Stimulated activated CD4-positive, alpha-beta T cell treated with anti-CD3 and anti-CD28 coated beads, Interleukin-15, amount 100 ng/mL, for 24 hours (primary cell): Measurements from ENCODE around the gene CC2D2B.
"Not testable (repeated sequence)": the region's sequence is repeated elsewhere in the genome, so short reads cannot be mapped to it uniquely, and the experiment has no call there.

Experiments used
- DNase-seq: peaks from one replicate; pipeline ENCODE4 v3.0.0-alpha.2; 2020

CC2D2B gene

DNA sequence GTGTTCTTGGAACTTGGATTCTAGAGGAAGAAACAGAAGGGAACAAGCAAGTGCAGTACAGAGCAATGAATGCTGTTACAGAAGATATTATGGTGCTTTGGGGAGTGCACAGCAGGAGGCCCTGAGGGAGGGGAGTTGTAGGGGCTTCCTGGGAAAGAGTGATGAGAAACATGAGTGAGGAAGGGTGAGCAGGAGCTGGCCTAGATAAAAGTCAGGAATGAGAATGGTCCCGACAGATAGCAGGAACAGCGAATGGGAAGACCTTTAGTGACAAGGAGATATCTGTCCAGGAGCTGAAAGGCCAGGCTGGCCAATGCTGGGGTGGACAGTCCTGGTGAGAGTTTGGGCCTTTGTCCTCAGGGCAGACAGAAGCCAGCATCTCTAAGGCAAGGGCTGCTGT is 115.0 kb downstream of the CC2D2B start:
- DNase-seq: no peak

DNA sequence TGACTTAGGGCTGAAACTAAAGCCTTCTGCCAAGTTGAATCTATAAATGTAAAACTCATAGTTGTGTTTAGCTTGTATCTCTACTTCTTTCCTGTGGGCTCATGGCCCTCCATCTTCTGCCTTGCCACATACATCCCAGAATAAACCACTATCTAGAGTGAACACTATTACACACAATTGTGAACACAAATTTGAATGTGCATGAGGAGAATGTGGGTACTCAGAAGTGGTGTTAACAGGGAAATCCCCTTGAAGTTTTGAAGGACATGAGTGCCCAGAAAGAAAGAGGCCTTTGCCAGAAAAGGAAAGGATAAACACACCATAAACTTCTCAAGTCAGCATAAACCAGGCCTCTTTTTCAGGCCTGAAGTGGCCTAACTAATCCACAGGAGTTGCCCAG is 115.4 kb downstream of the CC2D2B start:
- DNase-seq: no peak

DNA sequence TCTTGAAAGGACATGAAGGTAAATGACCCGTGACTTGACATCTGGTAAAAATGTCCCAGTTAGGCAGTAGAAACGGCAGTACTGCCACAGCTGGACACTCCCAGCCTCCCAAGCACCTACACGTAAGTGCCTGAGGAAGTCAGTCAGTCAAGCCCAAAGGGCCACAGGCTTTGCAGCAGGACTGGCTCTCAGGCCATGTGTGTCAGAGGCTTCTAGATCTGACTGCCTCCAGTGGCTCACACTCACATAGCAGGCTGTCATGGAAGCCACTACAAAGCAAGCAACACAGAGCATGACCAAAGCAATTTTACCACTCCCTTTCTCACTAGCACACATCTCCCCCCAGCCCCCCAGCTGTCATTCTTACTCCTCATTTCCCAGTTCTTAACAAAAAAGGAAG is 117.8 kb downstream of the CC2D2B start:
- DNase-seq: no peak

DNA sequence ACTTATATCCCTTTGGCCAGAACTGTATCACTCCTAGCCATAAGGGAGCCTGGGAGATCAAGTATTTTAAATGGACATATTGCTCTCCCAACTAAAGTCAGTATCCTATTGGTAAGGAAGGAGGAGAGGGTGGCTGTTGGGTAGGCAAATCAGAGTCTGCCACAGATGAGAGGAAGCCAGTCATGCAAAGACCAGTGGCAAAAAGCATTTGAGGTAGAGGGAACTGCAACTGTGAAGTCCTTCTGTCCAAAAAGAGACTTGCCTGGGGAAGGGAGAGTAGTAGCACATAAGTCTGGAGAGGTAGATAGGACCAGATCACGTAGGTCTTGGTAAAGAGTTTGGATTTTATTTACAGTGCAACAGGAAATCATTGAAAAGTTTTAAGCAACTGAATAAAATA is 126.8 kb downstream of the CC2D2B start:
- no peak for DNase-seq

DNA sequence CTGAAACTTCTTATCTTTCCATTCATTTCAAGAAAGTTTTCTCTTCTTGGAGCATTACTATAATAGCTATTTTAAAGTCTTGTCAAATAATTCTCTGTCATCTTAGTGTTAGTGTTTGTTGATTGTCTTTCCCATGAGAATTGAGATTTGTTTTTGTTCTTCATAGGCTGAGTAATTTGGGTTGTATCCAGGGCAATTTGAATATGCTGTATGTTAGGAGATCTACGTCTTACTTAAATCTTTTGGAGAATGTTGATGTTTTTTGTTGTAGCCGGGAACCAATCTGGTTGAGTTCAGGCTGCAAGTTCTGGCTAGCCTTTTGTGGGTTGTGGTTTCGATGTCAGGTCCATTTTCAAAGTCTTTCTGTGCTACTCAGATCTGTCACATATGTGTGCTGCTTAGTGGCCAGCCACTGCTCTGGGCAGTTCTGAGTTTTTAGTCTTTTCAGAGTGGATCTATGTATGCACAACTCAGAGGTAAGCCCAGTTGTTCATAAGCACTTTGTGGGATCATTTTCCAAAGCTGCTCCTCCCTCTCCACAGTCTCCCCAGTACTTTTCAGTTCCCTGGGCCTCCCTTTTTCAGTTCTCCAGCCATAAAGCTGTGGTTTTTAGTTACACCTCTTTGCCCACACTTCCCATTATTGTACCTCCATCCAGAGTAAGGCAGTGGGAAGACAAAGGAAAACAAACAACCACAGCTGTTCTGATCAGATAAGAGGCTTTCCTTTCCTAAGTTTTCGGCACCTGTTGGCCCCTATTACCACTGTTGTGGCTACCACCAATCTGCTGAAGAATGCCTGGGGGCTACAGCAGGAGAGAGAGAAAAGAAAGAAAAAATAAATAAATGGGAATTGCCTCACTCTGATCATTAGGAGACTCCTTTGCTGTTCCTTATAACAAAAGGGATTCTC is 131.0 kb downstream of the CC2D2B start:
- no peak for DNase-seq

DNA sequence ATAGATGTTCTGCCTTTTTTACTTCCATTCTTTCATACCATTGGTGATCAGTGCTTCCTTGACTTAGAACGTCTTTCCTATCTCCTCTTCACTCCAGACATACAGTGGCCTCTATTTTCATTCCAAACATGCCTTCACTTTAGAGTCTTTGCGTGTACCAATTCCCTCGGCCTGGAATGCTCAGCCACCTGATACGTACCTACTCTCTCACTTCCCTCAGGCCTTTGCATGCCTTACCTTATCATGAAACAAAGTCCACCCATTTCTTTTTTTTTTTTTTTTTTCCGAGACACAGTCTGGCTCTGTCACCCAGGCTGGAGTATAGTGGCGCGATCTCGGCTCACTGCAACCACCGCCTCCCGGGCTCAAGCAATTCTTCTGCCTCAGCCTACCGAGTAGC is 133.4 kb downstream of the CC2D2B start:
- DNase-seq: no peak

DNA sequence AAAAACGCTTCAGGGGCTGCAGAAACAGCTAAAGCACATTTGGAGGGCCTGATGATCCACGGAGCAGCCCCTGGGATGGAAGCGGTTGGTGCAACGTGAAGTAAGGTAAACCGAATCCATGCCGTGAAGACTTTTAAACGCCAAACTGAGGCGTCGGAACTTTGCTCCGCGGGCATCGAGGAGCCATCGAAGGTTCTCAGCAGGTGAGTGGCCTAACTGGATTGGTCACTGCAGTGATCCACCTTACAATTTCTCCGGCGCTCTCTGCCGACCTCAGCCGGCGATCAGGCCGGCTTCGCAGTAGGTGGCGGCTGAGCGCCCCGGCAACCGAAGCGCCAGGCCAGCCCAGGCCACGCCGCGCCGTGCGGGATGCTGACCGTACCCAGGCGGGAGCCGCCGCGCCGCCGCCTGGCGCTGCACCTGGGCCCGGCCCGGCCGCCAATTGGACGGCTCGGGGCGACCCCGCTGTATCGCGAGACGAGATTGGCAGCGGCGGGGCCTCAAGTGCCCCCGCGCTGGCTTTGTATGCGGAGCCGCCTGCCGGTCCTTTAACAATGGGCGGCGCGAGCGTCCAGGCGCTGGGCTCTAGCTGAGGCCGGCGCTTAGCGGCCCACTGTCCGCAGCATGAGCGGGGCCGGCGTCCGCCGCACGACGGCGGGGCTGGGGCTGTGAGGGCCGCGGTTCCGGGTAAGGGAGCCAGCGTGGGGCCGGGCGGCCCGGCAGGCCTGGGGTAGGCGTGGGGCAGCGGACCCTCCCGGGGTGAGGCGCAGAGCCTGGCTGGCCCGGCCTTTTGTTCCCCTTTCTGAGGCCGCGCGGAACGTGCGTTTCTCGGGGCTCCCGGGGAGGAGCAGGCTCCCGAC is 135.5 kb downstream of the CC2D2B start, which contains the start of gene CCNJ:
TSS of gene CCNJ (plus strand) at position 551 of the 860 bp plus-strand sequence. CDS start 811 bp downstream, outside the sequence.
- DNase-seq: peak; percentile 89

DNA sequence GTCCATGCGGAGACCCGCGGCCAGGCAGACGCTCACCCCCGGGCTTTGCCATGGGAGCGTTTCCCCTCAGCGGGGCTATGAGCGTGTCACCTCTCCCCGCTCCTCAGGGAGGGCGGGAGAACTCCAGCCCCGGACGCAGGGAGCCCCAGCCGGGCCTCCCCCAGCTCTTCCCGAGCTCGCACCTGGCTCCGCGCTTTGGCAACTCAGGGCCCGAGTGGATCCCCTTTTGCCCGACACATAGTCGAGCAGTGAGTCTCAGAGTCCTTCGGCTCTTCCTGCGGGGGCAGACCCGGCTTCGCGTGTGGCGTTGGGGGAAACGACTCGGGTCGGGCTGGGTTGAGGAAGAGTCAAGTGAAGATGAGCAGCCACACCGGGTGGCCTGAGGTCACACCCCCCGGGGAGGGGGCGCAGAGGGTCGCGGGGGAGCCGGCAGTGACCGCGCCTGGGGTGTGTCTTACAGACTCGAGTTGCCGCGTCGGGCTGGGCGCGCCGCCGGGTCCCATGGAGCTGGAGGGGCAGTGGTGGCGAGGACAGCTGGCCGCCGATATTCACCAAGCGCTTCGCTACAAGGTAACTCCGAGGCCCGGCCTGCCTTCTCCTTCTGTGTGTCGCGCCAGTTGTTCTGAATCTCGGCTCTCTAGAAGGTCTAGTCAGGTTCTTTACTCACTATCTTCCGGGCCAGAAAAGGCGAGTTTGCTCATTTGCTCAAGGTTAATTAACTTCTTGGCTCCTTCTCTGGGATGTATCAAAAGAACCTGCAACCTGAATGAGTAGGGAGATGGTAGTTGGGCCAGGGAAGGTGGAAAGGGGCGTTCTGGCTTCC is 136.3 kb downstream of the CC2D2B start:
- peak; percentile 63 for DNase-seq

DNA sequence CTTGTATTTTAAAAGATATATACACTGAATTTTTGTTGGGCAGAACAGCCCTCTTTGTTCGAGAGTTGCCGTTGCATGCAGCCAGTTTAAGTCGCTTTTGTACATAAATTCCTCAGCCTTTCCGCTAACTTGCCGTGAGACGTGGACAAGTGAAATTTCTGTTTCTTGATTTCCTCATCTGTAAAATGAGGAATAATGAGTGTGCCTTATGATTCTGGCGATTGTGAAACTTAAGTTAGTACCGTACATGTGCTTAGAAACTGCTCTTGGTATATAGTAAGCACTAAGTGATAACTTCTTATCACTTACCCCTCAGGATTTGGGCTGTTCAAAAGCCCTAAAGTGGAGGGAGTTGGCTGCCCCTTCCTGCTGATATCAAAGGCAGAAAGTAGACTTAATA is 137.0 kb downstream of the CC2D2B start:
- DNase-seq: no peak

DNA sequence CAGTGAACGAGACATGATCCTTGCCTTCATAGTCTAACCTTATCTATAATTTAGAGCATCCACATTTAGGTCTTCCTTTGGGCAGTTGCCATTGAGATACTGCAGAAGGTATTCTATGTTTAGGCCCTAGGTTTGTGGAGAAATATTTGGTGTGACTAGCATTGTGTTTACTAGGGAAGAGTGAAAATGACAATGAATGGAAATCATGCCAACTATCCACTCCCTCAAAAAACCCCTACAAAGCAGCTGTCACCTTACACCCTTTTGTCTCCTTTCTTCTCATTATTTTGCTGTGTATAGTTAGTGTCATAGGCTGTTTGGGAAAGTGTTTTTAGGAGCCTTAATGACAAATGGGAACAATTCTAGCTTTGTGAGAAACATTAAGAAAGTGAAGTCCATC is 138.8 kb downstream of the CC2D2B start:
- DNase-seq: no peak

DNA sequence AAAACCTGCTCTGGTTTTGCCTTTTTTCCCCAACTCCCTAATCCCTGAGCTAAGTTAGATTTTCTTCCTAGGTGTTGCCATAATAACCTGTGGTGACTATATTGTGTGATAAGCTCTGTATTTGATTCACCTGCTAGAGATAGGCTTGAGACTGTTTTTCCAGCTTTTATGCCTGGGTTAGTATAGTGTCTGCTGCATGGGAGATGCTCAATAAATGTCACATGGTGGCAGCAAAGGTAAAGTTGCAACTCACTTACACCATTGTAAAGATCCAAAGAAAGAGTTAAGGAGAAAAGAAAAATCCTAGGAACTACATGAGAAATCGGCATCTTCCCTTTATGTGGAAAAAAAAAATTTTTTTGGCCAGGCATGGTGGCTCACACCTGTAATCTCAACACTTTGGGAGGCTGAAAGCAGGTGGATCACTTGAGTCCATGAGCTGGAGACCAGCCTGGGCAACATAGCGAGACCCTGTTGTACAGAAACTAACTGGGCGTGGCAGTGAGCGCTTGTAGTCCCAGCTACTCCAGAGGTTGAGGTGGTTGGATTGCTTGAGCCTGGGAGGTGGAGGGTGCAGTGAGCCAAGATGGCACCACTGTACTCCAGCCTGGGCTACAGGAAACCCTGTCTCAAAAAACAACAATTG is 139.4 kb downstream of the CC2D2B start:
- no peak for DNase-seq

DNA sequence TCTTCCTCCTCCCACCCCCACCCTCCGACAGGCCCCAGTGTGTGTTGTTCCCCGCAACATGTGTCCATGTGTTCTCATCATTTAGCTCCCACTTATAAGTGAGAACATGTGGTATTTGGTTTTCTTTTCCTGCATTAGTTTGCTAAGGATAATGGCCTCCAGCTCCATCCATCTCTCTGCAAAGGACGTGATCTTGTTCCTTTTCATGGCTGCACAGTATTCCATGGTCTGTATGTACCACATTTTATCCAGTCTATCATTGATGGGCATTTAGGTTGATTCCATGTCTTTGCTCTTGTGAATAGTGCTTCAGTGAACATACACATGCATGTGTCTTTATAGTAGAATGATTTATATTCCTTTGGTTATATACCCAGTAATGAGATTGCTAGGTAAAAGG is 140.2 kb downstream of the CC2D2B start:
- DNase-seq: not testable (repeated sequence)

DNA sequence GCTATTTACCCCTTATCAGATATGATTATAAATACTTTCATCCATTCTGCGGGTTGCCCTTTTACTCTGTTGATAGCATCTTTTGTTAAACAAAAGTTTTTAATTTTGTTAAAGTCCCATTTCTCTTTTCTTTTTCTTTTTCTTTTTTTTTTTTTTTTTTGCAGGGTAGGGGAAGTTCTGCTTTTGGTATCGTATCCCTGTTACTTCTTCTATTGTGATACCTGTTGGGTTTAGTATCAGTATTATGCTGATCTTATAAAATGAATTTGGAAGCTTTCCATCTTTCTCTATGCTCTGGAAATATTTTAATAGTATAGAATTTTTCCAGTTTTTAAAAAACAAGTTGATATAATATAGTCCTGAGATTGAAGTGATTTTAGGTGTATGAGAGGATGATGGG is 141.6 kb downstream of the CC2D2B start:
- DNase-seq: no peak

DNA sequence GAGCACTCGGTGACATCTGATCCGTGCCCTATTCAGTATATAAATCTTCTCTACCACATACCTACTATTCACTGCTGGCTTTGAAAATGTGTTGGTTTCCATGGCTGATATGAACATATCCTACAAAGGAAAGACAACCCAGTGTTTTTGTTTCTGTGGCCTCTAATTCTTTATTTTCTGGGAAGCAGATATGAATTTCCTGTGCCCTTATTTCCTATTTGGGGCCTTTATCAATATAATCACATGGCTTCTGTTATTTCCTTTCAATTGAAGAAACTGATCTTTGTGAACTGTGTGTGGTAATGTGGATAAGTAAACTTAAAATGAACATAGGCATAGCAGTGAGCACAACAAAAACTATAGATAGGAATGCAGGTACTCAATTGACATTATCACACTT is 146.2 kb downstream of the CC2D2B start:
- no peak for DNase-seq

DNA sequence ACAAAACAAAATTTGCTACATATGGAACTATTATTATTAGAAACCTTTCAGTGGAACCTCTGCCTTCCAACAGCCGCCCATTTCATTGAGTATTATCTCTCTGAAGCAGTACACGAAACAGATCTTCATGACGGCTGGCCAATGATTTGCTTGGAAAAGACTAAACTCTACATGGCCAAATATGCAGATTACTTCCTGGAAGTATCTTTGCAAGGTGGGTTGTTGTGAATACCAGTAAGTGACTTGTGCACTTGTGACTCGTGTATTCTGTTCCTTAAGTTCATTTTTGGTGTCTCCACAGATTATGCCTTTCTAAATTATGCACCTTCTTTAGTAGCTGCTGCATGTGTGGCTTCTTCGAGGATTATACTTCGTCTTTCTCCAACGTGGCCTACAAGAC is 149.0 kb downstream of the CC2D2B start:
- DNase-seq: no peak

DNA sequence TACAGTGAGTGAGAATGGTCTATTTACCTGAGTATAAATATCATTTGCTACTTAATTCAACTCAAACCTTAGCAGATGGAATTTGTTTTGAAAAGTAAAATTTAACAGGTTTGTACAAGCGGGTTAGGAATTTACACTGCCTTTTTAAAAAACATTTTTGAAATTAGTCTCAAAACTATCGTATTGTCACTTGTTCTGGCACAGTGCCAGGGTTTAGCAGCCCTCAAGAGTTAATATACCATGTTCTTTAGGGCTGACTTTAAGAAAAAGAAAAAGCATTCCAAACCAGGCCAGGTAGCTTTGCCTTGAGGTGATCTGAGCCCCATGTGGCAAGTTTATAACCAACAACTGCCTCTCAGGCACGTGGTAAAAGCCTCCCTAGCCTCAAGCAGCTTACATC is 153.5 kb downstream of the CC2D2B start:
- no peak for DNase-seq

DNA sequence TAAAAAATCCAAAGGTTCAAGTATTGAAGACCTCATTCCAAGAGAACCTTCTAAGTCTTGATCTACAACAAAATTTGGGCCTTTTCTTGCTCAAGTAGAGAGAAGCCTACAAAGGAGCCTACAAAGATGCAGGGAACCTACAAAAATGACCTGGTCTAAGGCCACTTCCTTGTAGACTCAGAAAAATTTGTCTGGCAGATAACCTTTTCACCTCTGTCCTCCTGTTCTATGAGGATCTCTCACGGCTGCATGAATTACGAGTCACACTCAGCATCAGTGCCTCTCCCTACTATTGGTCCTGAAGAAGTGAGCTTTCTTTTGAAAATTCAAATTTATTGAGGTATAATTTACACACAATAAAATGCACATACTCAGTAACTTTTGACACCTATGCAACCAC is 164.9 kb downstream of the CC2D2B start:
- DNase-seq: no peak

DNA sequence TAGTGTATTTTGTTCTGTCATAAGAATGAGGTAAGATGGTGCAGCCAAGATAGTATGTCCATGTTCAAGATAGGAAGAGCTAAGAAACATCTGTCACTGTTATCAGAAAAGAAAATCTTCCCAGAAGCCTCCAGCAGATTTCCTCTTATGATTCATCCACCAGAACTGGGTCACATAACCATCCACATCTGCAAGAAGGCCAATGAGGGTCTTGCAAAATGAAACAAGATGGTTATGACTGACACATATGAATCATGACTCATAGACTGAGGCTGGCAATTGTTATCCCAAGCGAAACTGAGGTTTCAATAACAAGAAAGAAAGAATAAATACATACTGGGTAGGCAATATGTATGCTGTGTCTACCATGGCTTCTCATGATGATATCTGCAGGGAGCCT is 165.9 kb downstream of the CC2D2B start:
- peak; percentile 9 for DNase-seq

DNA sequence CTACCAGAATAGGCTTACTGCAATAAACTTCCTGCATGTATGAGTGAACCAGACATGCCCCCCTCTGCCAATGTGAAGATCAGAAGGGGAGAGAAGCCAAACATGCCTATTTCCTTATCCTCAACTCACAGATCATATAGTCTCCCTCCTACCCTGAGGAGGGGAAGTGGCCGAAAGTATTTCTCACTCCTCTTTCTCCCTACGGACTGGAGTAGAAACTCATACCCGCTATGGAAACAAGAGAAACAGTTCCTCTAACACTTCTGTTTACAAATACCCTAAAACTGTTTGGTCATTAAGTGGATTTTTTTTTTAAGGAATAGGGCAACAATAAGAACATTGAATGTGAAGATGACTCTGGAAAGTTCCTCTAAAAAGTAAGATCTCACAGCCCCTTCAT is 167.0 kb downstream of the CC2D2B start:
- DNase-seq: no peak

DNA sequence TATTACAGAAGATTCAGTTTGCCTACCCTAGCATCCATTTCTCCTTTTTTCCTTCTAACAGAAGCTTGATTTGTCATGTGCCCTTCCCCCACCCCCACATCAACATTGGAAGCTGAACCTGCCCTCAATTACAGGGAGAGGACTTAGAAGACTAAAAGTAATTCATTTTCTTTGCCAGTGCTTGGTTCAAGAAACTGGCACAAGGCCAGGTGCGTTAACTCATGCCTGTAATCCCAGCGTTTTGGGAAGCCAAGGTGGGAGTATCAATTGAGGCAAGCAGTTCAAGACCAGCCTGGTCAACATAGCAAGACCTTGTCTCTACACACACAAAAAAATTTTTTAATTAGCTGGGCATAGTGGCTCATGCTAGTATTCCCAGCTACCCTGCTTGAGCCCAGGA is 168.2 kb downstream of the CC2D2B start:
- no peak for DNase-seq

DNA sequence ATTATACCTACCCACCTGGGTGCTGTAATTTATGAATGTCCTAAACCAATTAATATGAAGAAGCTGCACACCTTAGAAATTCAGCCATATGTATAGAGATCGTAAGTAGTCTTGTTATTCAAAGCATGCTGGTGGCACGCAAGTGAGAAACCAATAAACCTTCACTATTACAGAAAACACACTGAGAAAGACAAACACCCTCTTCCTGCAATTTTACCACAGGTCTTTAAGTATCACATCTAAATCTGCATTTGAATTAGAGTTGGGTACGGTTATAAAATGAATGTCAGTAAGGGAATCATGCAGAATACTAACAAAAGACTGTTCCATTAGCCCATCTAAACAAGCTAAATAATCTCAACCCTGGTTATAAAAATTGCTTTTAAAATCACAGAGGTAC is 169.4 kb downstream of the CC2D2B start:
- DNase-seq: no peak

DNA sequence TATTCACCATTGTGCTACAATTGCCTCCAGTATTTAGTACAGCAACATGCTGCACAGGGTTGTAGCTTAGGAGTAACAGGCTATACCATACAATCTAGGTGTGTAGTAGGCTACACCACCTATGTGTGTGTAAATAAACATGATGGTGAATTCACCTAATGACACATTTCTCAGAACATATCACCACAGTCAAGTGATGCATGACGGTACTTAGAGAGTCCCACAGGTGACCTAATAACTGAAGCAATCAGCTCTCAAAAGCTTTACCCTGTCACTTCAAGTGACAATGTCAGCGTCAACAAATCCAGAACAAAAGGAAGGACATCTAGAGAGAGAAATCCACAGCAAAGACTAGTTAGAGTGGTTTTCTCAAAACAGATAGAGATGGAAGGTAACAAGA is 174.4 kb downstream of the CC2D2B start:
- no peak for DNase-seq
